ENCODE results near the gene C12orf60. TPM values are rescaled to one million over a fixed set of nuclear protein-coding genes. Genes with fewer than 3 reads are reported as not detected.

The C12orf60 gene
- total RNA-seq, 3 donors from 2014 or later (not counting 1 experiment from before 2014, with no cell fraction given) = 0.28 to 0.79 (median 0.33) TPM

DNA sequence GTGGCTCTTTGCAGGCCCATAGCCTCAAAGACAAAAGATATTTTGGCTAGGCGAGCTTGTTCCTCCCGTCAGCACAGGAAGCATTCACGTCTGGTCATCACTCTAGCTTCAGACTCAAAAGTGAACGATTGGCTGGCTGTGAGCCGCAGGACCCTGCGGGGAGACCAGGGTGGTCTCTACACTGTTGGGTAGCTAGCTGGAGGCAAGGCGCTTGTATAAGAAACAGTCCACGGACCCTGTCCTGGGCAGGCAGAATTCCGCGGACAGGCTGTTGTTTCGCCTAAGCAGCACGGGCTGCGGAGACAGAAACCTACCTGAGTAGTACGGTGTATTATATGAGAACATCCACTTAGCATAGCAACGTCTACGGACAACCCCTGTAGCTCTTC, 29.8 kb upstream of the C12orf60 start:
- peak overlapping the region; percentile 100 for H3K4me3 Mint-ChIP-seq
- H3K27me3 Mint-ChIP-seq (ENCODE audit: low read depth in 2 of 2) = no peaks in the 10 kb centered on the region
- intact Hi-C loops (cut with micrococcal nuclease) = loop anchor here (1.0 to 5.0 kb wide), 4 partner anchors 30 to 1671 kb away; partner anchors contain the start of genes C12orf60, GSG1 and WBP11
- peaks cover 34% of the 10 kb centered on the region for H3K4me1 ChIP-seq (ENCODE audit: control insufficient read depth, insufficient read depth, low read length)
- peak overlapping the region; percentile 96 to 99 for H3K27ac Mint-ChIP-seq
- ATAC-seq = peak; percentile 1 to 2 (median 1)
- H3K36me3 ChIP-seq (ENCODE audit: control insufficient read depth, insufficient read depth, low read length) = no peaks in the 10 kb centered on the region
- H3K27me3 ChIP-seq (ENCODE audit: control insufficient read depth, insufficient read depth, low read length) = no peaks in the 10 kb centered on the region
- 19% methylated on average over 16 of the region's 16 CpGs for WGBS (ENCODE audit: insufficient coverage)
- peak overlapping the region; percentile 69 for H3K27ac ChIP-seq (ENCODE audit: low read length)
- no peak for DNase-seq
- peak overlapping the region; percentile 63 for H3K4me3 ChIP-seq (ENCODE audit: low read length)
- H3K9me3 ChIP-seq (ENCODE audit: control insufficient read depth, insufficient read depth, low read length) = no peaks in the 10 kb centered on the region
- H3K9me3 Mint-ChIP-seq = no peaks in the 10 kb centered on the region
- TF ChIP-seq, protein P1, sequence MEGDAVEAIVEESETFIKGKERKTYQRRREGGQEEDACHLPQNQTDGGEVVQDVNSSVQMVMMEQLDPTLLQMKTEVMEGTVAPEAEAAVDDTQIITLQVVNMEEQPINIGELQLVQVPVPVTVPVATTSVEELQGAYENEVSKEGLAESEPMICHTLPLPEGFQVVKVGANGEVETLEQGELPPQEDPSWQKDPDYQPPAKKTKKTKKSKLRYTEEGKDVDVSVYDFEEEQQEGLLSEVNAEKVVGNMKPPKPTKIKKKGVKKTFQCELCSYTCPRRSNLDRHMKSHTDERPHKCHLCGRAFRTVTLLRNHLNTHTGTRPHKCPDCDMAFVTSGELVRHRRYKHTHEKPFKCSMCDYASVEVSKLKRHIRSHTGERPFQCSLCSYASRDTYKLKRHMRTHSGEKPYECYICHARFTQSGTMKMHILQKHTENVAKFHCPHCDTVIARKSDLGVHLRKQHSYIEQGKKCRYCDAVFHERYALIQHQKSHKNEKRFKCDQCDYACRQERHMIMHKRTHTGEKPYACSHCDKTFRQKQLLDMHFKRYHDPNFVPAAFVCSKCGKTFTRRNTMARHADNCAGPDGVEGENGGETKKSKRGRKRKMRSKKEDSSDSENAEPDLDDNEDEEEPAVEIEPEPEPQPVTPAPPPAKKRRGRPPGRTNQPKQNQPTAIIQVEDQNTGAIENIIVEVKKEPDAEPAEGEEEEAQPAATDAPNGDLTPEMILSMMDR (IDR thresholded peaks at IDR 0.05) = no peak
- H3K4me1 Mint-ChIP-seq = peaks cover 67% of the 10 kb centered on the region in 2 donors
- H3K36me3 Mint-ChIP-seq = no peaks in the 10 kb centered on the region

GRCh38 chr12:14774074-14774905, 29.2 kb upstream of the C12orf60 start:
- Histone ChIP-seq H3K4me3 (ENCODE audit: low read length) (peak overlapping the region; percentile 63), H3K27ac (ENCODE audit: low read length) (peak overlapping the region; percentile 69), H3K9me3 (ENCODE audit: control insufficient read depth, insufficient read depth, low read length) (no peaks in the 10 kb centered on the region), H3K27me3 (ENCODE audit: control insufficient read depth, insufficient read depth, low read length) (no peaks in the 10 kb centered on the region), H3K4me1 (ENCODE audit: control insufficient read depth, insufficient read depth, low read length) (peaks cover 28% of the 10 kb centered on the region), H3K36me3 (ENCODE audit: control insufficient read depth, insufficient read depth, low read length) (no peaks in the 10 kb centered on the region)
- H3K4me1 Mint-ChIP-seq = peaks cover 60 to 61% of the 10 kb centered on the region in 2 donors
- no peaks in the 10 kb centered on the region for H3K9me3 Mint-ChIP-seq
- peak; percentile 85 to 95 for DNase-seq
- TF ChIP-seq, protein P1 (IDR thresholded peaks at IDR 0.05) = no peak
- peak; percentile 54 to 75 (median 64) for ATAC-seq
- H3K36me3 Mint-ChIP-seq = no peaks in the 10 kb centered on the region
- WGBS (ENCODE audit: insufficient coverage) = under 1% methylated on average over 67 of the region's 67 CpGs
- peak overlapping the region; percentile 96 to 99 for H3K27ac Mint-ChIP-seq
- intact Hi-C loops (cut with micrococcal nuclease) = loop anchor here (1.0 to 5.0 kb wide), 4 partner anchors 29 to 1672 kb away; partner anchors contain the start of genes C12orf60, GSG1 and WBP11
- H3K27me3 Mint-ChIP-seq (ENCODE audit: low read depth in 2 of 2) = no peaks in the 10 kb centered on the region
- peak overlapping the region; percentile 100 for H3K4me3 Mint-ChIP-seq

GRCh38 chr12:14774906-14775635, 28.4 kb upstream of the C12orf60 start:
- Mint-ChIP-seq H3K4me1 (peaks cover 53% of the 10 kb centered on the region in 2 donors), H3K9me3 (no peaks in the 10 kb centered on the region), H3K27ac (peak overlapping the region; percentile 96 to 99), H3K36me3 (no peaks in the 10 kb centered on the region), H3K4me3 (peak overlapping the region; percentile 100), H3K27me3 (ENCODE audit: low read depth in 2 of 2) (peaks cover 0 to 5% of the 10 kb centered on the region in 2 donors)
- intact Hi-C loops (cut with micrococcal nuclease) = loop anchor here (1.0 to 5.0 kb wide), 4 partner anchors 28 to 1673 kb away; partner anchors contain the start of genes C12orf60, GSG1 and WBP11
- TF ChIP-seq, protein P1 (IDR thresholded peaks at IDR 0.05) = no peak
- peak overlapping the region; percentile 69 for H3K27ac ChIP-seq (ENCODE audit: low read length)
- H3K9me3 ChIP-seq (ENCODE audit: control insufficient read depth, insufficient read depth, low read length) = no peaks in the 10 kb centered on the region
- WGBS (ENCODE audit: insufficient coverage) = 3% methylated on average over 34 of the region's 34 CpGs
- ATAC-seq = no peak
- peak overlapping the region; percentile 63 for H3K4me3 ChIP-seq (ENCODE audit: low read length)
- DNase-seq = peak; percentile 37 to 57
- peaks cover 25% of the 10 kb centered on the region for H3K4me1 ChIP-seq (ENCODE audit: control insufficient read depth, insufficient read depth, low read length)
- no peaks in the 10 kb centered on the region for H3K27me3 ChIP-seq (ENCODE audit: control insufficient read depth, insufficient read depth, low read length)
- H3K36me3 ChIP-seq (ENCODE audit: control insufficient read depth, insufficient read depth, low read length) = no peaks in the 10 kb centered on the region
